ENCODE data around the gene TACO1.

- TF ChIP-seq EZH2 (IDR thresholded peaks at IDR 0.05; ENCODE audit: insufficient read depth, poor library complexity, severe bottlenecking) = no peak
- no peak for TF ChIP-seq EZH2phosphoT487 (IDR thresholded peaks at IDR 0.05; ENCODE audit: insufficient read depth, low read depth)
Measured at GRCh38 chr17:63622574-63623390, 22.1 kb downstream of the TACO1 start.

Measured in GM23248 (cell line).